Neuron (in vitro differentiated cells): ENCODE measurements around the gene MKNK1.

Experiments used
- H2AFZ ChIP-seq: one replicate; pipeline ENCODE4 v1.6.1; 2013; ENCODE audit warnings: low read depth, mild to moderate bottlenecking, inconsistent platforms, low read length, moderate library complexity
- H3K27me3 ChIP-seq: one replicate; pipeline ENCODE4 v1.6.1; 2013; ENCODE audit warnings: low read length; ENCODE audit not compliant: insufficient read depth
- H3K36me3 ChIP-seq: one replicate; pipeline ENCODE4 v1.6.1; 2013; ENCODE audit warnings: low read length; ENCODE audit not compliant: insufficient read depth
- H3K4me1 ChIP-seq: one replicate; pipeline ENCODE4 v1.6.1; 2013; ENCODE audit warnings: low read length; ENCODE audit not compliant: insufficient read depth
- H3K4me3 ChIP-seq: 2 replicates; pipeline ENCODE4 v1.5.1; 2013; ENCODE audit warnings: mild to moderate bottlenecking, low read length, moderate library complexity
- H3K9me3 ChIP-seq: one replicate; pipeline ENCODE4 v1.6.1; 2013; ENCODE audit warnings: low read length

Gene MKNK1

DNA sequence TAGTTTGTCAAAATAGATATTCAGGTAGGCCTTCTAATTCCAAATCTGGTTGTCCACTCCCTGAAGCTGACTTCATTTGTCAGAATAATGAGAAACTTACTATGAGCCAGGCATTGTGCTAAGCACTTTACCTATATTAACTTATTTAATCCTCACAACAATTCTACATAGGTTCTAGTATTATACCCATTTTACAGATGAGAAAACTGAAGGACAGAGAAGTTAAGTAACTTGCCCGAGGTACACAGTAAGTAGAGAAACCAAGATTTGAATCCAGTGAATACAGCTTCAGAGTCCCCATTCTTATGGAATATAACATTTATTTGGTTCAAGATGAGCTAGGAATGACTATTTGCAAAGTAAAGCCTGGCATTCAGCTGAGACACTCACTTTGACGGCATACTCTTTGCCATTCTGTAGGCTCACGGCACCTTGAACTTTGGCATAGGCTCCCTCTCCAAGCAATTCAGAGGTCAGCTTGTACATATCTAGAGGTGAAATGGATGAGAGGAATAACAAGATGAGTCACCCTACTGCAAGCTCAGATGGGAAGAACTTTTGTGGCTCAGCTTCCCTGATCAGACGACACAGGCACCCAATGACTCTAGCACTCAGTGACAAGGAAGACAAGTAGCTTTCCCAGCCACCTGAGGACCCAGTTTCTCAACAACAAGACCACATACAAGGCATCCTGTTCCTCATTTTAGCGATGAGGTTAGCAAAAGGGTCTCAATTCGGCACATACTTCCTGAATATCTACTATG, 23.7 kb downstream of the MKNK1 start:
- H3K4me1 ChIP-seq, result no peaks in the 10 kb centered on the region
- H3K9me3 ChIP-seq, result no peaks in the 10 kb centered on the region
- H3K36me3 ChIP-seq, result peaks cover 15% of the 10 kb centered on the region
- H3K27me3 ChIP-seq, result no peaks in the 10 kb centered on the region
- no peak overlapping the region for H3K4me3 ChIP-seq
- no peak overlapping the region for H2AFZ ChIP-seq

DNA sequence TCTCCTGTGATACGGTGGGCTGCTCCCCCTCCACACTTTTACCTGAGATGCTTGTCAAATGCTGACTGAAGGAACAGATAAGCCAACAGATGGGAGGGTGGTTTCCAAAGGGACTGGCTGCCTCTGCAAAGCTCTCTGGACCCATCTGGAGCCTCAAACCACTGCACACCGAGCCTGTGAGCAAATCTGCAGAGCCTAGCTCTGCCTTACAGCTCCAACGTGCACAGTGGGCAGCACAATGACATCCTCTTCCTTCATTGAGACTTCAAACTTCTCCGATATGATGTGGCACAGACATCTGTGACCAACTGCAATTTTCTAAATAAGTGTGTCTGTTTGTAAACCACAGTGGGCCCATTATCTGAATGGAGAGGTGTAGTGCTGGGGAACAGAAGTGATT, 26.4 kb downstream of the MKNK1 start:
- Histone ChIP-seq H3K4me3 (no peak overlapping the region), H3K36me3 (peaks cover 12% of the 10 kb centered on the region), H2AFZ (no peak overlapping the region), H3K9me3 (no peaks in the 10 kb centered on the region), H3K4me1 (no peaks in the 10 kb centered on the region), H3K27me3 (no peaks in the 10 kb centered on the region)

DNA sequence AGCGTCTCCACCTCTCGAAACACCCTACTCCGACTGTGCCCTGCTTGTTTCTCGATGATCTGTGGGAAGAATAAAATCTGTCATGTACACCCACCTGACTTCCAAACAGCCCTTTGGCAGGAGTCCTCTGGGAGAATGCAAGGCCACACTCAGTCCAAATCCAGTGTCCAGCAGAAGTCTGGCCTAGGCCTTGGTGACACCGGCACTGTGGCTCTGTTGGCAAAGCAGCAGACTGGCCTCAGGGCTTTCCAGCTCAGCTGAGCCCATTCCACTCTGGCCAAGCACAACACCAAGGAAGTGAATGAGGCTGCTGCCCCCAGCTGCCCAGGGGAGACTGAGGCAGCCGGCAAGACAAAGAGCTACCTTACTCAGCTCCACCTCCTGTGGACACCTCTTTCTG, 27.5 kb downstream of the MKNK1 start:
- no peak overlapping the region for H3K4me3 ChIP-seq
- H3K4me1 ChIP-seq, result no peaks in the 10 kb centered on the region
- H3K27me3 ChIP-seq, result no peaks in the 10 kb centered on the region
- H3K9me3 ChIP-seq, result no peaks in the 10 kb centered on the region
- H3K36me3 ChIP-seq, result peaks cover 9% of the 10 kb centered on the region
- H2AFZ ChIP-seq, result no peak overlapping the region

DNA sequence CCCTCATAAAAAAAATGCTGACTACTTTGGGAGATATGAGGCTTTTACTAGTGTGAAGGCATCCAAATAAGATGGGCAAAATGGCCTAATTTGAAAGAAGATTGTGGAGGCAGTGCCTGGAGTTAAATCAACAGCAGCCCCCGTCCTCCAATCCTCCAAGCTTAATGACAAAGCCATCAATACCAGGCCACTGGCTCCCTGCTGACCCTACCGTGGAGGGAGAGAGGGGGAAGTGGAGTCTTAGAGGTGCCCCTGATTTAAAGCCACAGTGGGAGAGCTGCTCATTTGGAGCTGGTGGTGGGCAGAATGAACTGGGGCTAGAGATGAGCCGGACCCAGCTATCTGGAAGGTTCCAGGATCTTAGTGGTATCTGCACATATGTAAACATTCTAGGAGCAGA, 28.3 kb downstream of the MKNK1 start:
- no peak overlapping the region for H3K4me3 ChIP-seq
- peaks cover 9% of the 10 kb centered on the region for H3K36me3 ChIP-seq
- H2AFZ ChIP-seq, result no peak overlapping the region
- H3K4me1 ChIP-seq, result no peaks in the 10 kb centered on the region
- no peaks in the 10 kb centered on the region for H3K27me3 ChIP-seq
- no peaks in the 10 kb centered on the region for H3K9me3 ChIP-seq

DNA sequence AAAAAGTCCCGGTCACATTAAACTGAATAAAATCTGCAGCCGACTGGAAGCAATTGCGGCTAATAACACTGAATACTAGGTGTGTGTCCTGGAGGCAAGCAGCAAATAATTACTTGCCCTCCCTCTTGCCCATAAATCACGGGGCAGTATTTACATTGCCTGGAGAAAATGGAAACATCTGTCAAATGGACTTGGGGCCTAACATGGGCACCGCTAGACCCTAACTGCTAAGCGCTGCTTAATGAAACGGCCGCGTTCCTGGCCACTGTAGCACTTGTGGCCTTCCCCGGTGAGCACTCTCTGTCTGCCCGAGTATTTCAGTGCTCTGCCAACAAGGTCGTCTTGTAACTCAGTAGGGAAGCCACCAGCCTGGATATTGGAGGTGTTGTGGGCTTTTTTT, 28.8 kb downstream of the MKNK1 start:
- H3K36me3 ChIP-seq, result peaks cover 7% of the 10 kb centered on the region
- H3K4me1 ChIP-seq, result no peaks in the 10 kb centered on the region
- no peaks in the 10 kb centered on the region for H3K9me3 ChIP-seq
- no peak overlapping the region for H3K4me3 ChIP-seq
- no peak overlapping the region for H2AFZ ChIP-seq
- no peaks in the 10 kb centered on the region for H3K27me3 ChIP-seq

DNA sequence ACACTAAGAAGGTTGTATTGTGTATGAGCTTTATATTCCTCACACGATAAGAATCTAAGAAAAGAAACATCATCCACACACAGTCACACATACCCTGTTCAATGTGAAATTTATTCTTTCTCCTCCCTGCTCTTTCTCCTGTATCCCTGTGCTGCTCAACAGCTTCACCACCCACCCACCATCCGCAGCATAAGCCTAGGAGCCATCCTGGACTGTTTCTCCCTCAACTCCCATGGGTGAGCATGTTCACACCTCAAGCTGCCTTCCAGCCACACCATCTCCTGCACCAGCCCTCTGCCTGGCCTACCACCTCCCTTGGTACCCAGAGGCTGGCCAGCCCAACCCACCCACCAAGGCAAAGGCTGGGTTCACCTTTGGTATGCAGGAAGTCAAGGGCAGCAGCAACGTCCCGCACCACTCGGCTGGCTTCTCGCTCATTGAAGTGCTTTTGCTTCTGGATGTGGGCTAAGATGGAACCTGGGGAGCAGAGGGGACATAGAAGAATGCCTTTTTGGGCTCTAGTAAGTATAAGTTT, 32.3 kb downstream of the MKNK1 start:
- H3K36me3 ChIP-seq, result no peaks in the 10 kb centered on the region
- no peaks in the 10 kb centered on the region for H3K9me3 ChIP-seq
- H3K27me3 ChIP-seq, result no peaks in the 10 kb centered on the region
- H3K4me1 ChIP-seq, result no peaks in the 10 kb centered on the region
- H2AFZ ChIP-seq, result no peak overlapping the region
- no peak overlapping the region for H3K4me3 ChIP-seq

DNA sequence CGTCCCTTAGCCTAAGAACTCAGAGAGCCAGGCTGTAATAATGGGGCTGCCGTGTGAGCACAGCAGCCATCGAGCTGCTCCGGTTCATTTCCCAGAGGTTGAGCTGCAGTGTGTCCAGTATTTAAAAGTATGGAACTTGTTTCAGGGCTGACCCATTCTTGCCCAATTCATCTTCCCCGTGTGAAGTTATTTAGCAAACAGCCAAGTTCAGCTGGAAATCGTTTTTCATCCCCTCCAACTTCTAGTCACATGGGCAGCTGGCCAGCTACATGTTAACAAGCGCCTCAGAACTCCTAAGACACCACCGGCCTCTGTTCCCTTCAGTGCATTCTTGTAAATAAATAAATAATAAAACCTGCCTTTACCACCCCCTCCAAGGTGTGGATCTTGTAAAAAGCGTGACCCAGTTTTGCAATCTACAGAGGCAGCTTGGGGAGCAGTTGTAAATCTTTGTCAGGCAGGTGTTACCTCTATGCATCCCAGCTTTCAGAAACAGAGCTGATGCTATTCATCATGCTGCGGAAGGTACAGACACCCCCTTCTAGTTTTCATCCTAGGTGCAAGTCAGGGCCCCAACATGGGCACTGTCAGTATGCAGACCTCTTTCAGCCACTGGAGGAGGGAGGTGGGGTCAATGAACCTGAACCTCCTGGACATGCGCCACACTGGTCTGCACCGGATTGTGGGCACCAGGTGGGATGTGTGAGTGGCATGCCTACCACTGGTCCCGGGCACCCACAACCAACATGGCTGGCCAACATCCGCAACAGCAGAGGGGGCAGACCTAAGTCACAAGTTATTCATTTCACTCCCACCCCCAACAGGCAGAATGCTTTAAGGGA, 34.0 kb downstream of the MKNK1 start:
- Histone ChIP-seq H2AFZ (no peak overlapping the region), H3K27me3 (no peaks in the 10 kb centered on the region), H3K36me3 (no peaks in the 10 kb centered on the region), H3K4me3 (no peak overlapping the region), H3K9me3 (peaks cover 2% of the 10 kb centered on the region), H3K4me1 (no peaks in the 10 kb centered on the region)

DNA sequence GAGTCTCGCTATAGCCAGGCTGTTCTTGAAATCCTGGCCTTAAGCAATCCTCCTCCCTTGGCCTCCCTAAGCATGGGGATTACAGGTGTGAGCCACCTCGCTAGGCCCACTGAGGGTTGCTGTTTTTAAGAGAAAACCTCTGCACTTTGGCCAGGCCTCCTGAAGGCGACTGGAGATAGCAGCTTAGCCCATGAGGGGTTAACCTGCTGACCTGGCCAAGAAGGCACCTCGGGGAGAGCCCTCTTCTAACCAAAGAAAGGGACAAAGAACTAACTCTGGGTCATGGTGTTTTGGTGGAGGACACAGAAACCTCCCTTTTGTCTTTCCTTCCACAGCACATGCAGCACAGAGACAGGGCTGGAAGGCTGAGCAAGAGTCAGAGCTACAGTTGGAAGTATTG, 35.0 kb downstream of the MKNK1 start:
- peaks cover 3% of the 10 kb centered on the region for H3K36me3 ChIP-seq
- no peak overlapping the region for H2AFZ ChIP-seq
- H3K4me3 ChIP-seq, result no peak overlapping the region
- H3K27me3 ChIP-seq, result no peaks in the 10 kb centered on the region
- peaks cover 2% of the 10 kb centered on the region for H3K9me3 ChIP-seq
- H3K4me1 ChIP-seq, result no peaks in the 10 kb centered on the region

DNA sequence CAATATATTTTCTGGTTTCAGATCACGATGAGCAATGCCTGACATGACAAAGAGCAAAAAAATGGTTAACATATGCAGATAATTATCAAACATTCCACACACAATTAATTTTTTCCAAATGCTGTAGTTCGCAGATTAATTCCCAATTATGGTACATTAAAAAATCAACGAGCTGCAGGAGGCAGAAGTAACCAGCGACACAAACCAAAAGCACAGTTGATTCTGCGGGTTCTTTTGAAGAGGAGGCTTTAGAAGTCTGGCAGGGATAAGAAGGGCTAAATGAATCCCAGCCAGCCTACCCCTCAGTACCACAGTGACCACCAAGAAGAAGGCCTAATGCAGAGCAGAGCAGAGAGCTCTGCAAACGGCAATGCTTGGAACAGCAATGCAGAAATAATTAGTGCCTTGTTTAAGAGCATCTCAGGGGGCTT, 35.6 kb downstream of the MKNK1 start:
- H3K27me3 ChIP-seq, result no peaks in the 10 kb centered on the region
- H3K4me1 ChIP-seq, result no peaks in the 10 kb centered on the region
- peaks cover 2% of the 10 kb centered on the region for H3K9me3 ChIP-seq
- H3K36me3 ChIP-seq, result peaks cover 3% of the 10 kb centered on the region
- no peak overlapping the region for H2AFZ ChIP-seq
- H3K4me3 ChIP-seq, result no peak overlapping the region

DNA sequence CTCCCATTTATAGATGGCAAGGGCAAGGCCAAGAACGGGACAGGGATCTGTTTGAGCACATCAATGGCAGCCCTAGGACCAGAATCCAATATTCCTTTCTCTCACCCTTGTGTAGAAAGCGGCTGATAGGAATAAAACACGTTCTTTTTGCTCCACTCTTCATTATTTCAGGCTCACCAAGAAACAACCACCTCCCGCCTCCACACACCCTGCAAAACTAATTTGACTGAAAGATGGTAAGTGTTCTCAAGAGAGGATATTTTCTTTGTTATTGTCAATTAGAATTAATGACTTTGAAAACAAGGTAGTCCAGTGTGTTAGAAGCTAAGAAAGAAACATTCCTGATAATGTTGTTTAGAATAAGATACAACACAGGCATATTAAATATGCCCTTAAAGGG, 40.7 kb downstream of the MKNK1 start:
- no peak overlapping the region for H2AFZ ChIP-seq
- H3K36me3 ChIP-seq, result peaks cover 15% of the 10 kb centered on the region
- H3K4me1 ChIP-seq, result peaks cover 10% of the 10 kb centered on the region

DNA sequence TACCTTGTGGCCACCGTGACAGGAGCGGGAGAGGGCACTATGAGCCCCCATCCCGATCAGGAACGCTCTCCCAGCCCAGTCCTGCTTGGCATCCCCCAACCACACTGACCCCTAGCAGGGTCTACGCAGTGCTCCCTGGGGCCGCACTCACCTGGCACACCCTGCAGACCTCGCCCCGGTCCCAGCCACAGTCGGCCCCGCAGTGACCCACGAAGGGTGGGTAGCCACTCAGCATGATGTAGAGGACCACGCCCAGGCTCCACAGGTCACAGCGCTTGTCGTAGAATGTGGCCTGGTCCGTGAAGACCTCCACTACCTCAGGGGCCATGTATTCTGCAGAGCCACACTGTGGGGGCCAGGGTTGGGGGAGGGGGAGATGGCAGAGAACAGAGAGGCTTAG, 41.6 kb downstream of the MKNK1 start:
- no peak overlapping the region for H2AFZ ChIP-seq
- peaks cover 18% of the 10 kb centered on the region for H3K4me1 ChIP-seq
- no peaks in the 10 kb centered on the region for H3K27me3 ChIP-seq
- H3K9me3 ChIP-seq, result peaks cover 2% of the 10 kb centered on the region
- no peak overlapping the region for H3K4me3 ChIP-seq
- H3K36me3 ChIP-seq, result peaks cover 15% of the 10 kb centered on the region

More for the DNA sequence above, 40.7 kb downstream of the MKNK1 start:
- Histone ChIP-seq H3K4me3 (no peak overlapping the region), H3K9me3 (peaks cover 2% of the 10 kb centered on the region), H3K27me3 (no peaks in the 10 kb centered on the region)

DNA sequence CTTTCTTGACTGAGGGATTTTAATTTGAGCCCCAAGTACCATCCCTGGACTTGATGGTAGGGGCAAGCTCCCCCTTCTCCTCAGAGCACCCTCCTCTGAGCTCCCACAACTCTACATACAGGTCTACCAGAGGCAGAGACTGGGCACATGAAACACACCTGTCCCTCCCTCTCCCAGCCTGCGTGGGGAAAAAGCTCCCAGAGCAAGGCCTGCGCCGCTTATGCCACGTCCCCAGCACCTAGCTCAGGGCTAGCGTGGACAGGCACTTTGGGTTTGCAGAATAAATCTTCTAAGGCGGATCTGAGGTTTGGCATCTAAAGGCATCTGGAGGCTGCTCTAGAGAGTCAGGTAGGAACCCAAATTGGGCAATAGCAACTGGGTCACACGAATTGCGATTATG, 45.1 kb downstream of the MKNK1 start:
- no peak overlapping the region for H3K4me3 ChIP-seq
- H3K36me3 ChIP-seq, result peaks cover 12% of the 10 kb centered on the region
- no peaks in the 10 kb centered on the region for H3K9me3 ChIP-seq
- H3K4me1 ChIP-seq, result peaks cover 23% of the 10 kb centered on the region
- no peak overlapping the region for H2AFZ ChIP-seq
- H3K27me3 ChIP-seq, result no peaks in the 10 kb centered on the region
